ENCODE results near the gene MMP24. TPM values are rescaled to one million over a fixed set of nuclear protein-coding genes. Genes with fewer than 3 reads are reported as not detected.

MMP24 gene
- total RNA-seq, 1 experiment from 2014 or later, result 23.0 TPM

GRCh38 chr20:35301426-35301825 lies 74.9 kb downstream of the MMP24 start:
- H3K23me2 ChIP-seq (ENCODE audit: insufficient read length, low read depth, low read length, poor library complexity, severe bottlenecking), result peaks cover 4% of the 10 kb centered on the region
- peaks cover 3% of the 10 kb centered on the region; the same call in 1 of the 2 replicates for H3K4me1 ChIP-seq (ENCODE audit: insufficient read depth, low read length)
- no peak overlapping the region for H3K27ac ChIP-seq (ENCODE audit: insufficient read length, low read depth, low read length)
- no peak overlapping the region for H2BK15ac ChIP-seq (ENCODE audit: low read depth, low read length)
- Mint-ChIP-seq H3K9me3 (no peaks in the 10 kb centered on the region; a peak in 1 of 5 replicates), H3K27me3 (ENCODE audit: low read depth) (peaks cover 10% of the 10 kb centered on the region), H3K4me3 (no peak overlapping the region), H3K4me1 (peaks cover 13 to 15% of the 10 kb centered on the region in 2 experiments), H3K27ac (no peak overlapping the region), H3K36me3 (ENCODE audit: insufficient read depth in 1 of 3, low read depth in 3 of 3) (peaks cover 0 to 2% (median 2%) of the 10 kb centered on the region in 3 experiments; a peak in 4 of 7 replicates)
- H3K79me2 ChIP-seq (ENCODE audit: insufficient read depth, low read length), result no peaks in the 10 kb centered on the region
- no peaks in the 10 kb centered on the region for H3K27me3 ChIP-seq (ENCODE audit: insufficient read depth, low read length)
- no peak overlapping the region for H2BK12ac ChIP-seq (ENCODE audit: insufficient read length, low read depth, low read length)
- H3T11ph ChIP-seq (ENCODE audit: low read length), result no peak overlapping the region
- H2AK5ac ChIP-seq (ENCODE audit: insufficient read length, low read length), result no peak overlapping the region
- no peak overlapping the region for H4K8ac ChIP-seq (replicated peaks; ENCODE audit: insufficient read length, low read depth, low read length)
- no peak for DNase-seq
- H3K9me3 ChIP-seq (ENCODE audit: control insufficient read depth, low read depth, low read length), result no peaks in the 10 kb centered on the region
- no peak overlapping the region for H4K5ac ChIP-seq (ENCODE audit: insufficient read length, low read depth, low read length)
- H2BK5ac ChIP-seq (ENCODE audit: insufficient read length, low read length), result no peak overlapping the region
- no peak overlapping the region for H3K14ac ChIP-seq (ENCODE audit: insufficient read depth, low read length)
- no peak overlapping the region for H3K23ac ChIP-seq (ENCODE audit: insufficient read length, low read depth, low read length)
- no peak overlapping the region for H2AFZ ChIP-seq (ENCODE audit: low read length)
- H3K4ac ChIP-seq (ENCODE audit: low read depth, low read length), result no peak overlapping the region
- H3K79me1 ChIP-seq (ENCODE audit: insufficient read depth, low read depth, low read length, poor library complexity, severe bottlenecking), result no peaks in the 10 kb centered on the region
- no peaks in the 10 kb centered on the region for H4K20me1 ChIP-seq (ENCODE audit: control insufficient read depth, insufficient read depth, insufficient read length)
- no peak overlapping the region for H2BK120ac ChIP-seq (ENCODE audit: low read depth, low read length, poor library complexity, severe bottlenecking)
- TF ChIP-seq CTCF (conservative IDR thresholded peaks at IDR 0.05), result no peak
- H3K56ac ChIP-seq (ENCODE audit: insufficient read length, low read depth, low read length), result no peak overlapping the region
- H3K18ac ChIP-seq (ENCODE audit: insufficient read length, low read depth, low read length), result no peak overlapping the region
- H3K9ac ChIP-seq (ENCODE audit: extremely low read depth, insufficient read length, low read length), result no peak overlapping the region
- H2BK20ac ChIP-seq (ENCODE audit: low read depth, low read length, poor library complexity, severe bottlenecking), result no peak overlapping the region
- H3K4me2 ChIP-seq (ENCODE audit: insufficient read depth, insufficient read length, low read length), result no peak overlapping the region
- no CpG with 5 or more reads among the region's 2 CpGs for WGBS (ENCODE audit: extremely low coverage, insufficient read length, low lambda C conversion rate)
- no peak overlapping the region for H4K91ac ChIP-seq (ENCODE audit: insufficient read length, low read depth, low read length)
